GM12878 (cell line): ENCODE data around the gene MTRF1L.

ENCODE experiments used
- BCL11A ChIP-seq: IDR thresholded peaks from 2 replicates; pipeline ENCODE4 v1.6.1; 2011; ENCODE audit warnings: low read depth, low read length
- CHD1 ChIP-seq: IDR thresholded peaks from 2 replicates; pipeline ENCODE4 v1.6.1; 2012; ENCODE audit warnings: low read depth, low read length, improper control_type of control experiment
- EZH2 ChIP-seq: IDR thresholded peaks from 2 replicates; pipeline ENCODE4 v1.6.1; 2012; ENCODE audit warnings: low read depth, mild to moderate bottlenecking, control low read depth, inconsistent platforms, low read length, borderline replicate concordance; ENCODE audit not compliant: control insufficient read depth
- FOS ChIP-seq: IDR thresholded peaks from 3 replicates; pipeline ENCODE4 v1.6.1; 2011; ENCODE audit warnings: borderline replicate concordance; ENCODE audit not compliant: insufficient read length; ENCODE audit errors: extremely low read depth
- MYB ChIP-seq: fragments of 150-350 bp; IDR thresholded peaks from 2 replicates; pipeline ENCODE4 v1.6.1; 2014; ENCODE audit warnings: mild to moderate bottlenecking, low read depth, low read length, borderline replicate concordance
- RFX5 ChIP-seq: IDR thresholded peaks from 2 replicates; pipeline ENCODE4 v1.6.1; 2011; ENCODE audit warnings: low read depth, low read length, improper control_type of control experiment
- TAF1 ChIP-seq: IDR thresholded peaks from 2 replicates; pipeline ENCODE4 v1.6.1; 2011; ENCODE audit warnings: mild to moderate bottlenecking, low read depth, low read length, borderline replicate concordance
- TF ChIP-seq, protein P1 (sequence below): fragments of 150-350 bp; IDR thresholded peaks from 2 replicates; pipeline ENCODE4 v1.6.1; 2014; ENCODE audit warnings: mild to moderate bottlenecking, low read depth, low read length
- TF ChIP-seq, protein P2 (sequence below), 3 experiments: IDR thresholded peaks in 2 of 3; conservative IDR thresholded peaks in 1 of 3; 2 replicates each; pipeline ENCODE4 v1.5.1; 2011; ENCODE audit warnings: low read depth in 3 of 3, low read length in 3 of 3, mild to moderate bottlenecking in 3 of 3, control low read depth in 2 of 3, moderate library complexity in 2 of 3, inconsistent platforms in 1 of 3, mixed read lengths in 1 of 3; ENCODE audit not compliant: control insufficient read depth in 2 of 3, insufficient read depth in 1 of 3; ENCODE audit errors: extremely low read depth in 1 of 3
- TF ChIP-seq, protein P3 (sequence below): IDR thresholded peaks from 2 replicates; pipeline ENCODE4 v1.6.1; 2012; ENCODE audit warnings: low read depth, low read length, improper control_type of control experiment
- TF ChIP-seq, protein P4 (sequence below): IDR thresholded peaks from 2 replicates; pipeline ENCODE4 v1.6.1; 2011; ENCODE audit warnings: low read depth, mild to moderate bottlenecking, low read length, moderate library complexity, borderline replicate concordance; ENCODE audit errors: extremely low read depth

DNA sequence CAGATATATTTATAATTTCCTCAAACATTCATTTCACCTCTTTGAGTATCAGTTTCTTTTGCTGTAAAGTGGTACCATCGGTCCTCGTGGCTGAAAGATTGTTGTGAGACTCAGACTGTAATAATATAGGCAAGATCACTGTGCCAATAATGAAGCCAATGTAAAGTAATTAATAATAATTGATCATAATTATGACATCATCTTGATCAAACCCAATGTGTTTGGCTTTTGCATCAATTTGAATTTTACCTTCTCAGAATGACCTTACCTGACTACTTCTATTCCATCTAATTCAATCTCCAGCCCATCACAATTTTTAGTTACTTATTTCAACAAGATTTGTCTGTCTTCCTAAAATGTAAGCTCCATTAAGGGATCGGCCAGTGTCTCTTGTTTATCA is 15.8 kb upstream of the MTRF1L start:
- TF ChIP-seq MYB, result no peak
- TF ChIP-seq TAF1, result no peak
- TF ChIP-seq, protein P1, sequence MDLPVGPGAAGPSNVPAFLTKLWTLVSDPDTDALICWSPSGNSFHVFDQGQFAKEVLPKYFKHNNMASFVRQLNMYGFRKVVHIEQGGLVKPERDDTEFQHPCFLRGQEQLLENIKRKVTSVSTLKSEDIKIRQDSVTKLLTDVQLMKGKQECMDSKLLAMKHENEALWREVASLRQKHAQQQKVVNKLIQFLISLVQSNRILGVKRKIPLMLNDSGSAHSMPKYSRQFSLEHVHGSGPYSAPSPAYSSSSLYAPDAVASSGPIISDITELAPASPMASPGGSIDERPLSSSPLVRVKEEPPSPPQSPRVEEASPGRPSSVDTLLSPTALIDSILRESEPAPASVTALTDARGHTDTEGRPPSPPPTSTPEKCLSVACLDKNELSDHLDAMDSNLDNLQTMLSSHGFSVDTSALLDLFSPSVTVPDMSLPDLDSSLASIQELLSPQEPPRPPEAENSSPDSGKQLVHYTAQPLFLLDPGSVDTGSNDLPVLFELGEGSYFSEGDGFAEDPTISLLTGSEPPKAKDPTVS, result no peak
- TF ChIP-seq, protein P2, sequence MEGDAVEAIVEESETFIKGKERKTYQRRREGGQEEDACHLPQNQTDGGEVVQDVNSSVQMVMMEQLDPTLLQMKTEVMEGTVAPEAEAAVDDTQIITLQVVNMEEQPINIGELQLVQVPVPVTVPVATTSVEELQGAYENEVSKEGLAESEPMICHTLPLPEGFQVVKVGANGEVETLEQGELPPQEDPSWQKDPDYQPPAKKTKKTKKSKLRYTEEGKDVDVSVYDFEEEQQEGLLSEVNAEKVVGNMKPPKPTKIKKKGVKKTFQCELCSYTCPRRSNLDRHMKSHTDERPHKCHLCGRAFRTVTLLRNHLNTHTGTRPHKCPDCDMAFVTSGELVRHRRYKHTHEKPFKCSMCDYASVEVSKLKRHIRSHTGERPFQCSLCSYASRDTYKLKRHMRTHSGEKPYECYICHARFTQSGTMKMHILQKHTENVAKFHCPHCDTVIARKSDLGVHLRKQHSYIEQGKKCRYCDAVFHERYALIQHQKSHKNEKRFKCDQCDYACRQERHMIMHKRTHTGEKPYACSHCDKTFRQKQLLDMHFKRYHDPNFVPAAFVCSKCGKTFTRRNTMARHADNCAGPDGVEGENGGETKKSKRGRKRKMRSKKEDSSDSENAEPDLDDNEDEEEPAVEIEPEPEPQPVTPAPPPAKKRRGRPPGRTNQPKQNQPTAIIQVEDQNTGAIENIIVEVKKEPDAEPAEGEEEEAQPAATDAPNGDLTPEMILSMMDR (IDR thresholded peaks at IDR 0.05 in 2 of 3, conservative IDR thresholded peaks at IDR 0.05 in 1 of 3; ENCODE audit: control insufficient read depth in 2 of 3, extremely low read depth in 1 of 3, insufficient read depth in 1 of 3, low read depth in 3 of 3, low read length in 3 of 3), result no peak
- TF ChIP-seq, protein P3, sequence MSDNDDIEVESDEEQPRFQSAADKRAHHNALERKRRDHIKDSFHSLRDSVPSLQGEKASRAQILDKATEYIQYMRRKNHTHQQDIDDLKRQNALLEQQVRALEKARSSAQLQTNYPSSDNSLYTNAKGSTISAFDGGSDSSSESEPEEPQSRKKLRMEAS, result no peak
- no peak for TF ChIP-seq EZH2
- no peak for TF ChIP-seq RFX5
- no peak for TF ChIP-seq CHD1
- TF ChIP-seq FOS, result no peak
- no peak for TF ChIP-seq BCL11A
- TF ChIP-seq, protein P4, sequence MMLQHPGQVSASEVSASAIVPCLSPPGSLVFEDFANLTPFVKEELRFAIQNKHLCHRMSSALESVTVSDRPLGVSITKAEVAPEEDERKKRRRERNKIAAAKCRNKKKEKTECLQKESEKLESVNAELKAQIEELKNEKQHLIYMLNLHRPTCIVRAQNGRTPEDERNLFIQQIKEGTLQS, result no peak
